DND-41 (cell line): ENCODE data around the gene PCDH8.

ENCODE experiments used
- CTCF ChIP-seq: IDR thresholded peaks from 2 replicates; pipeline ENCODE4 v1.5.1; 2012; ENCODE audit warnings: borderline replicate concordance, low read length, moderate library complexity, mild to moderate bottlenecking; ENCODE audit not compliant: poor library complexity, severe bottlenecking; ENCODE audit errors: extremely low read depth
- EZH2 ChIP-seq: IDR thresholded peaks from 3 replicates; pipeline ENCODE4 v1.6.1; 2012; ENCODE audit warnings: borderline replicate concordance, low read depth, mild to moderate bottlenecking, moderate library complexity, low read length, inconsistent platforms; ENCODE audit not compliant: severe bottlenecking

DNA sequence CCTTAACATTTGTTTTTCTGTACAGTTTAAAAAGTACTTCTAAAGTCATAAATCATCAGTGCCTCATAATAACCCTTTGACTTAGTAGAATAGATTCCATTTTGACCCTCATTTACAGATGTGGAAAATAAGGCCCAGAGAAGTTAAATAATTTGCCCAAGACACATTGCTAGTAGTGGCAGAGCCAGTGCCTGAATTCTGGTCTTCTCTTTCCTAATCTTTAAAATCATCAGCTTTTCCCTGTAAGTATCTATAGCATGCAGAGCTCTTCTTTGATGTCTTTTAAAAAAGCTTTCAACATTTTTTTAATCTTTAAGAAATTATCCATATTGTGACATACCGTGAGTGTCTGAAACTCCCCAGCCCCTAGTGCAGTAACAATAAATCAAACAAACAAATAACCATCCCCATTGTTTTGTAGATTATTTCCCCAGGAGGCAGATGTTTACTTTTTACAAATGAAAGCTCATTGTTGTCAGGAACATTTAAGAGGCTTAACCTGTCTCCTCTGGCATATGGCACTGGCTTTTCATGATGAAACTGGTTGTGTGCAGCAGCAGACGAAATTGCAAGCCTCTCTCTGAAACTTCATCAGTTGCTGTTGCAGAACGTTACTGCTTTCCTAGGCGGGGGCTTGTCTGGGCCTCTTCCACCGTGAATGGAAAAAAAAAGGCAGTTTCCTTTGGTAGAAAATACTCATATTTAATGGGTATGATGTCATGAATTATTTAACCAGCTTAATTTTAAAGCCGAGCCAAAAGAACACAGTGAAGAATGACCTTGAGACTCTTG, 31.7 kb upstream of the PCDH8 start:
- TF ChIP-seq CTCF, result no peak
- no peak for TF ChIP-seq EZH2
